Omental fat pad (tissue), 4 donors: ENCODE measurements around the gene CYB5R3. TPM values are rescaled to one million over a fixed set of nuclear protein-coding genes. Genes with fewer than 3 reads are reported as not detected.

Source experiments
- ATAC-seq: fragments of 150-250 bp; one replicate; pipeline ENCODE4 v1.9.1; 2016; ENCODE audit warnings: mild to moderate bottlenecking, moderate library complexity; ENCODE audit not compliant: low FRiP score
- DNase-seq: peaks from one replicate; pipeline ENCODE4 v3.0.0-alpha.2; 2019; ENCODE audit warnings: low spot score
- total RNA-seq, 4 donors: library from RNA; depleted of rRNA; stranded (reverse); fragments of >200 nt; gene quantifications; one replicate each; pipeline ENCODE4 v1.1.0, GENCODE V29; 2016
- TF ChIP-seq, protein P1 (sequence below), 3 donors: fragments of 450-650 bp; IDR thresholded peaks; one replicate each; pipeline ENCODE4 v1.5.1; 2016 to 2017; ENCODE audit warnings: antibody characterized with exemption in 3 of 3, mild to moderate bottlenecking in 3 of 3, moderate library complexity in 2 of 3

The CYB5R3 gene
- total RNA-seq, 4 donors from 2014 or later, result 125 to 212 (median 152) TPM

DNA sequence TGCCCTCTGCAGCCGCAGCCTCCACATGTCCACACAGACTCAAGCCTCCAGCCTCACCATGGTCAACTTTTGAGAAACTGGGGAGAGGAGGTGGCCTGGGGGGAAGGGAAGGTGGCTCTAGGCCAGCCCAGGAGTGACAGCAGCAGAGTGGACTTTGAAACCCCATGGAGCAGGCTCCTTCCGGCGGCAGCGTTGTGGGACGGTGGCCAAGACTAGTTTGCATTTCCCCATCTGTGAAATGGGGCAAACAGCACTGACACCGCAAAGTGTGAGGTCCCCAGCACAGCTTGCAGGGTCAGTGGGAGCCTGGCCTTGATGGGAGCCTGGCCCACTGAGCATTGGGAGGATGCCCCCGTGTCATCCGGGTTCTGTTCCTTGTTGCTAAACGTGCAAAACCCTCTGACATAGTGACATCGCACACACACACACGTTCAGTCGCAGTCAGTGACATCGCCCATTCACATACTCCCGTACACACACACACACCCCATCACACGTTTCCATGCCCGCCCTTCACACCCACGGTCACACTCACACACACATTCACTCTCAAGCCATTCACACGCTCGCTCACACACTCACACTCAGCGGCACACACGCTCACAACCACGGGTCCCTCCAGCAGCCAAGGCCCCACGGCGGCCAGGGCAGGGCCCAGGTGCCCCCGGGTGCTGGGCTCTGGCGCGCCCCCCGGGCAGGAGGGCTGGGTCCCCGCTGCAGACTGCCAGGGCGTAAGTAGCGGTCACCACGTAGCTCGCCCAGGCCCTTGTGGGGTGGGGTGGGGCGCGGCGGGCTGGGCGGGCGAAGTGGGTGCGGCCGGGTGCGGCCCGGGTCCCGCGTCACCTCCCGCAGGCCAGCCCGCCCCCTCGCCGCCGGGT, 585 bp downstream of the CYB5R3 start:
- TF ChIP-seq, protein P1, sequence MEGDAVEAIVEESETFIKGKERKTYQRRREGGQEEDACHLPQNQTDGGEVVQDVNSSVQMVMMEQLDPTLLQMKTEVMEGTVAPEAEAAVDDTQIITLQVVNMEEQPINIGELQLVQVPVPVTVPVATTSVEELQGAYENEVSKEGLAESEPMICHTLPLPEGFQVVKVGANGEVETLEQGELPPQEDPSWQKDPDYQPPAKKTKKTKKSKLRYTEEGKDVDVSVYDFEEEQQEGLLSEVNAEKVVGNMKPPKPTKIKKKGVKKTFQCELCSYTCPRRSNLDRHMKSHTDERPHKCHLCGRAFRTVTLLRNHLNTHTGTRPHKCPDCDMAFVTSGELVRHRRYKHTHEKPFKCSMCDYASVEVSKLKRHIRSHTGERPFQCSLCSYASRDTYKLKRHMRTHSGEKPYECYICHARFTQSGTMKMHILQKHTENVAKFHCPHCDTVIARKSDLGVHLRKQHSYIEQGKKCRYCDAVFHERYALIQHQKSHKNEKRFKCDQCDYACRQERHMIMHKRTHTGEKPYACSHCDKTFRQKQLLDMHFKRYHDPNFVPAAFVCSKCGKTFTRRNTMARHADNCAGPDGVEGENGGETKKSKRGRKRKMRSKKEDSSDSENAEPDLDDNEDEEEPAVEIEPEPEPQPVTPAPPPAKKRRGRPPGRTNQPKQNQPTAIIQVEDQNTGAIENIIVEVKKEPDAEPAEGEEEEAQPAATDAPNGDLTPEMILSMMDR (IDR thresholded peaks at IDR 0.05), result no peak
- DNase-seq (no peak), ATAC-seq (peak; percentile 43)

GRCh38 chr22:42648017-42648367, 1.2 kb downstream of the CYB5R3 start:
- no peak for ATAC-seq
- no peak for DNase-seq

DNA sequence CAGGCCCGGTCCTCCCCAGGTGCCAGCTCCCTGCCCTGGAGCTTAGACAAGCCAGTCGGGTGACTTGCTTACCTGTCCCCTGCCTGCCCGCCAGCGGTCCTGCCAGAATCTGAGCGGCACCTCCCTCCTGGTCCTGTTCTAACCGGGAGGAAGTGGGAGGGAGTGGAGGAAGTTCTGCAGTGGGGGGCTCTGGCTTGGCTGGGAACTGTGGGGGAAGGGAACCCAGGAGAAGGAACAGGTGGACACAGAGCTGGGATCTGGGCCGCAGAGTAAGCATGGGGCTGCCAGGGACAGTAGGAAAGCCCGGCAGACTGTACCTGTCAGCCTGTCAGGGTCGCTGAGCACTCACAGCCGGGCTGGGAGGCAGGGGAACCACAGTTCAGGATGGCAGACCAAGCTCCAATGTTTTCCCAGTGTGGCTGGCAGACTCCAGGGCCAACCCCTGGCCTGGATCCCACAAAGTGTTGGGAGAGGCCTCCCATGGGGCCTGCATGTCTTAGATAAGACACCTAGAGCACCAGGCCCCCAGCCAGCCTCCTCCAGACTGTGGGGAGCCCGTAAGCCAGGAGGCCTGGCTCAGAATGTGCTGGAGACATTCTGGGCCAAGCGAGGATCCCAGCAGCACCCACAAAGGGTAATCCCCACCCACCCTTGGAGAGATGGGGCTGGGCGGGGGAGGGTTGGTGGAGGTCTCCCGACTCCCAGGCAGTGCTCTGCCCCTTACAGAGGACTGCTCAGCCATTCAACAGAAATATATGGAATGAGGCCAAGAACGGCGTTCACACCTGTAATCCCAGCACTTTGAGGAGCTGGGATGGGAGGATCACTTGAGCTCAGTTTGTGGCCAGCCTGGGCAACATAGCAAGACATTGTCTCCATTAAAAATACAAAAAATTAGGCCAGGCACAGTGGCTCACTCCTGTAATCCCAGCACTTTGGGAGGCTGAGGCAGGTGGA, 2.3 kb downstream of the CYB5R3 start:
- DNase-seq, result no peak
- TF ChIP-seq, protein P1 (IDR thresholded peaks at IDR 0.05), result no peak
- ATAC-seq, result peak; percentile 24

More at GRCh38 chr22:42648017-42648367, 1.2 kb downstream of the CYB5R3 start:
- TF ChIP-seq, protein P1 (IDR thresholded peaks at IDR 0.05), result no peak

DNA sequence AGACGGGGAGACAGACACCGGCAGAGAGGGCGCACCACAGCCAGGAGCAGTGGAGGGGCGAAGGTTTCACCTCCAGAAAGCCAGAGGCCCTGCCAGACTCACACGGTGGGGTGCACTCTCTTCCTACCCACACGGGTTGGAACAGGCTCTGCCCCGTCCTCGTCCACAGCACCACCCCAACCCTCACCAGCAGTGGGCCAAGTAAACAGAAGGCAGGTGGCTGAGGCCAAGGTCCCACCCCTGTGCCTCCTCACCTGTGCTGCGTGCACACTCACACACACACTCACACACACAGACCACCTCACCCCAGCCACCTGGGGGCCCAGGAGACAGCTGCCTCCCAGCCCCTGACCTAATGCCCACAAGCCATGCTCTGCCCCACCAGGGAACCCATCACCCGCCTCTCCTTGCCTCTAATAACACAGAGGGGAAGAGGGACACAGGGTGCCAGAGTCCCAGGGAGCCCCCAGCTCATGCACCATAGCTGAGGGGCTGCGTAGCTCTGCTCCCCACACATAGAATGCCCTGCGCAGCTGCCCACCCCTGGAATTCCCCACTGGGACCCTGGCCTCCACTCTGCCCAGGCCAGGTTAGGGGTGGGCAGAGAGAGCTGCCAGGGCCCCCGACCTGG, 3.1 kb downstream of the CYB5R3 start:
- TF ChIP-seq, protein P1 (IDR thresholded peaks at IDR 0.05), result no peak
- ATAC-seq (no peak), DNase-seq (no peak)

DNA sequence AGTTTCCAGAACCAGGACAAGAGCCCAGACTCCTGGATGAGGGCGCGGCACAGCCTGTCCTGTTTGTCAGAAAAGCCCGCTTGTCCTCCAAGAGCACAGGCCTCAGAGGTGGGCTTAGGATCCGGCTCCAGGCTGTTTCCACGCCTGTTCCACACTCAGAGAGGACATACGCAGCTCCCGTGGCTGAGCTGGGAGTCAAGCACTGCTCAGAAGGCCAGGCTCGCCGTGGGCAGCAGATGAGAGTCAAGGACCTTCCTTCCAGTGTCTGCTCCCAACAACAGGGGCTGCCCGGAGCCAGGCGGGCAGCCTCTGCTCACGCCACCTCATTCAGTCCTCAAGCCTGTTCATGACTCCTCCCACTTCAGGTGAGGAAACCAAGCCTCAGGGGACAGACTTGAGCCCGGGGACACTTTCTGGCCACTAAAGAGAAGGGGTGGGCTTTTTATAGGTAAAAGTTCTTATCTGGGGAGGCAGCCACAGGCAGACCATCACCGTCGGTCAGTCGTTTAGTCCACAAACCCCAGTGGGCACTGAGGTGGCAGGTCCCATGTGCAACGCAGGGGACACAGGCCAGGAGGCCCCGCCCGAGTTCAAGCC, 3.8 kb downstream of the CYB5R3 start:
- DNase-seq (no peak), ATAC-seq (no peak)
- TF ChIP-seq, protein P1 (IDR thresholded peaks at IDR 0.05), result no peak
